K562 (cell line): Measurements from ENCODE around the gene SCP2. TPM values are rescaled to one million over a fixed set of nuclear protein-coding genes. Genes with fewer than 3 reads are reported as not detected.

ENCODE experiments used
- ADNP ChIP-seq: fragments of 200-800 bp; sonication (Bioruptor generic); IDR thresholded peaks from 2 replicates; pipeline ENCODE4 v1.6.1; 2016; ENCODE audit warnings: missing genetic modification characterization, missing compliant biosample characterization
- CBFA2T3 ChIP-seq: fragments of 450-650 bp; IDR thresholded peaks from 2 replicates; pipeline ENCODE4 v1.6.1; 2017
- CBX2 ChIP-seq: fragments of 200-600 bp; sonication (generic); IDR thresholded peaks from one replicate; pipeline ENCODE4 v1.6.1; 2012; ENCODE audit warnings: mild to moderate bottlenecking, low read length, inconsistent platforms; ENCODE audit not compliant: insufficient read depth, poor library complexity, severe bottlenecking
- CC2D1A ChIP-seq: fragments of 450-650 bp; IDR thresholded peaks from 2 replicates; pipeline ENCODE4 v1.6.1; 2017; ENCODE audit warnings: mild to moderate bottlenecking
- CHD7 ChIP-seq: fragments of 200-600 bp; sonication (generic); IDR thresholded peaks from one replicate; pipeline ENCODE4 v1.6.1; 2012; ENCODE audit warnings: mild to moderate bottlenecking, low read depth, low read length, inconsistent platforms
- CXXC5 ChIP-seq: fragments of 250-450 bp; sonication (Bioruptor Pico); IDR thresholded peaks from 2 replicates; pipeline ENCODE4 v1.8.0; 2022; ENCODE audit warnings: inconsistent platforms, mild to moderate bottlenecking, moderate library complexity
- HDAC3 ChIP-seq: fragments of 450-650 bp; IDR thresholded peaks from 2 replicates; pipeline ENCODE4 v1.6.1; 2018; ENCODE audit warnings: borderline replicate concordance, mild to moderate bottlenecking, moderate library complexity; ENCODE audit not compliant: partially characterized antibody
- ILK ChIP-seq: fragments of 450-650 bp; IDR thresholded peaks from 2 replicates; pipeline ENCODE4 v1.6.1; 2016; ENCODE audit warnings: missing genetic modification characterization, low read depth, mild to moderate bottlenecking, missing compliant biosample characterization, moderate library complexity, borderline replicate concordance
- NCOR1 ChIP-seq: fragments of 450-650 bp; IDR thresholded peaks from 2 replicates; pipeline ENCODE4 v1.6.1; 2016; ENCODE audit warnings: mild to moderate bottlenecking, moderate library complexity
- NRF1 ChIP-seq, 2 experiments: fragments of 450-650 bp; IDR thresholded peaks in 1 of 2; conservative IDR thresholded peaks in 1 of 2; 2 replicates each; pipeline ENCODE4 v1.6.1; 2014; ENCODE audit warnings: mild to moderate bottlenecking in 2 of 2
- NUFIP1 ChIP-seq: fragments of 450-650 bp; IDR thresholded peaks from 2 replicates; pipeline ENCODE4 v1.6.1; 2018; ENCODE audit not compliant: partially characterized antibody
- POLR2A ChIP-seq: fragments of 450-650 bp; conservative IDR thresholded peaks from 2 replicates; pipeline ENCODE4 v1.6.1; 2016
- SRSF9 ChIP-seq: fragments of 200-400 bp; formaldehyde crosslinking; IDR thresholded peaks from 2 replicates; pipeline ENCODE4 v1.6.1; 2017; ENCODE audit warnings: low read depth, low read length, borderline replicate concordance
- TAL1 ChIP-seq: fragments of 450-650 bp; IDR thresholded peaks from 2 replicates; pipeline ENCODE4 v1.6.1; 2016; ENCODE audit warnings: mild to moderate bottlenecking
- TCF3 ChIP-seq: sonication (generic); formaldehyde crosslinking; IDR thresholded peaks from 2 replicates; pipeline ENCODE4 v1.4.0; 2020; ENCODE audit warnings: mild to moderate bottlenecking, missing genetic modification reagents
- ZFP30 ChIP-seq: fragments of 250-450 bp; sonication (Bioruptor Pico); IDR thresholded peaks from 2 replicates; pipeline ENCODE4 v1.8.0; 2022; ENCODE audit warnings: moderate library complexity, mild to moderate bottlenecking, inconsistent platforms, borderline replicate concordance
- ZNF121 ChIP-seq: sonication (generic); formaldehyde crosslinking; conservative IDR thresholded peaks from 2 replicates; pipeline ENCODE4 v1.8.0; 2022; ENCODE audit warnings: missing genetic modification reagents
- ZNF436 ChIP-seq: fragments of 250-450, 450-650 bp; sonication (Bioruptor Pico); formaldehyde crosslinking; IDR thresholded peaks from 2 replicates; pipeline ENCODE4 v1.7.0; 2020; ENCODE audit warnings: mild to moderate bottlenecking
- polyA plus RNA-seq, 8 experiments: library from polyadenylated mRNA; depleted of rRNA in 4 of 8; stranded (reverse) in 5 of 8; unstranded in 3 of 8; fragments of >200 nt; fragmentation: Nextera tagmentation in 2 of 8; fragmentation: Illumina TruSeq in 1 of 8; extraction: Ambion mirVana in 2 of 8; extraction: Trizol in 1 of 8; gene quantifications; 2 replicates each; pipeline versions ENCODE4 v1.2.1 to v1.2.3, GENCODE V29; 2011 to 2014; ENCODE audit warnings: inconsistent platforms in 1 of 8, missing spikeins in 1 of 8
- total RNA-seq, 7 experiments: library from RNA; depleted of rRNA in 6 of 7; stranded (reverse); fragments of >200 nt in 6 of 7; fragmentation: Illumina TruSeq in 2 of 7; extraction: Trizol in 2 of 7; gene quantifications; 2 replicates each; pipeline versions ENCODE4 v1.2.1 to v1.2.3, GENCODE V29; 2011 to 2021; ENCODE audit warnings: low replicate concordance in 1 of 7
- TF ChIP-seq, protein P1 (sequence below): fragments of 450-650 bp; IDR thresholded peaks from 2 replicates; pipeline ENCODE4 v1.6.1; 2017; ENCODE audit warnings: mild to moderate bottlenecking, moderate library complexity

The SCP2 gene
- total and polyA plus RNA-seq, 9 of the 15 experiments (the other 6 are each of a cell fraction or from before 2014, with no cell fraction given): 63.8 to 258 (median 106) TPM

DNA sequence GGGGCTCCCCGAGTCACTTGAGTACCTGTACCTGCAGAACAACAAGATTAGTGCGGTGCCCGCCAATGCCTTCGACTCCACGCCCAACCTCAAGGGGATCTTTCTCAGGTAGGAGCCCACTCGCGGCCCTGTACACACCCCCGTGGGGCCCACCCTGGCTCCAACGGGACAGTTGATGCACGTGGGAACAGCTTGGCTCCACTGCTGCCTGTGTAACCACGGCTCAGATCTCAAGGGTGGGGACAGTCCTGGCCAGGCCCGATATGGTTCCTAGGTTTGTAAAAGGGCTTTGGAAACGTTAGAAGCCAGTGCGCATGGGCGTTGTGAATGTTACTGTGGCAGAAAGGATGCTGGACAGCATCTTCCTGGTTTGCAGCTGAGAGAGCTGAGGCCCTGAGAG is 153.7 kb downstream of the SCP2 start (continued):
- 0 out of 2 replicates have a peak, but pooled peaks have one; percentile 15 for TF ChIP-seq TAL1
- no peak for TF ChIP-seq SRSF9
- no peak for TF ChIP-seq CHD7
- no peak for TF ChIP-seq ZNF436 (CRISPR knock-in tag)
- no peak for TF ChIP-seq HDAC3
- peak; percentile 81 to 85 for TF ChIP-seq NRF1 (conservative IDR thresholded peaks at IDR 0.05 in 1 of 2, IDR thresholded peaks at IDR 0.05 in 1 of 2)
- TF ChIP-seq, protein P1, sequence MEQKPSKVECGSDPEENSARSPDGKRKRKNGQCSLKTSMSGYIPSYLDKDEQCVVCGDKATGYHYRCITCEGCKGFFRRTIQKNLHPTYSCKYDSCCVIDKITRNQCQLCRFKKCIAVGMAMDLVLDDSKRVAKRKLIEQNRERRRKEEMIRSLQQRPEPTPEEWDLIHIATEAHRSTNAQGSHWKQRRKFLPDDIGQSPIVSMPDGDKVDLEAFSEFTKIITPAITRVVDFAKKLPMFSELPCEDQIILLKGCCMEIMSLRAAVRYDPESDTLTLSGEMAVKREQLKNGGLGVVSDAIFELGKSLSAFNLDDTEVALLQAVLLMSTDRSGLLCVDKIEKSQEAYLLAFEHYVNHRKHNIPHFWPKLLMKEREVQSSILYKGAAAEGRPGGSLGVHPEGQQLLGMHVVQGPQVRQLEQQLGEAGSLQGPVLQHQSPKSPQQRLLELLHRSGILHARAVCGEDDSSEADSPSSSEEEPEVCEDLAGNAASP: no peak
- no peak for TF ChIP-seq NCOR1
- TF ChIP-seq POLR2A: no peak
- TF ChIP-seq TCF3 (CRISPR knock-in tag): peak; percentile 44
- no peak for TF ChIP-seq ZFP30
- peak; percentile 18; the same call in 1 of the 2 replicates for TF ChIP-seq CBFA2T3
- no peak for TF ChIP-seq CBX2
- TF ChIP-seq ADNP: no peak
- TF ChIP-seq ILK (tag): no peak
- TF ChIP-seq CC2D1A: no peak
- TF ChIP-seq ZNF121 (CRISPR knock-in tag): no peak
- TF ChIP-seq CXXC5 (CRISPR knock-in tag): no peak
- TF ChIP-seq NUFIP1: no peak
